Measurements from ENCODE around the gene WDR27.

Gene WDR27

GRCh38 chr6:169729961-169730360 lies 28.1 kb upstream of the WDR27 start:
- Histone ChIP-seq H3K9me2 (ENCODE audit: low read depth, low read length) (no peaks in the 10 kb centered on the region), H3K4me1 (ENCODE audit: insufficient read depth, low read length, severe bottlenecking) (peaks cover 10% of the 10 kb centered on the region), H2AFZ (ENCODE audit: low read length) (no peak overlapping the region), H3K4me2 (ENCODE audit: low read length) (no peak overlapping the region), H3K9me3 (ENCODE audit: low read length) (no peaks in the 10 kb centered on the region), H3K27ac (ENCODE audit: low read depth, low read length, poor library complexity, severe bottlenecking) (no peak overlapping the region), H4K20me1 (ENCODE audit: insufficient read depth, low read length) (no peaks in the 10 kb centered on the region), H3K36me3 (ENCODE audit: insufficient read depth, low read length) (no peaks in the 10 kb centered on the region), H3F3A (ENCODE audit: insufficient read depth, low read length) (0 out of 2 replicates have a peak, but pooled peaks cover 3% of the 10 kb centered on the region), H3K27me3 (ENCODE audit: insufficient read depth, low read length) (no peaks in the 10 kb centered on the region), H3K9ac (ENCODE audit: low read length) (no peak overlapping the region), H3K79me2 (ENCODE audit: insufficient read depth, low read length) (no peaks in the 10 kb centered on the region), H3K4me3 (ENCODE audit: low read depth, low read length, poor library complexity, severe bottlenecking) (no peak overlapping the region)
- no peak for TF ChIP-seq EZH2 (IDR thresholded peaks at IDR 0.05; ENCODE audit: borderline replicate concordance, low read length)
- TF ChIP-seq, protein P1, sequence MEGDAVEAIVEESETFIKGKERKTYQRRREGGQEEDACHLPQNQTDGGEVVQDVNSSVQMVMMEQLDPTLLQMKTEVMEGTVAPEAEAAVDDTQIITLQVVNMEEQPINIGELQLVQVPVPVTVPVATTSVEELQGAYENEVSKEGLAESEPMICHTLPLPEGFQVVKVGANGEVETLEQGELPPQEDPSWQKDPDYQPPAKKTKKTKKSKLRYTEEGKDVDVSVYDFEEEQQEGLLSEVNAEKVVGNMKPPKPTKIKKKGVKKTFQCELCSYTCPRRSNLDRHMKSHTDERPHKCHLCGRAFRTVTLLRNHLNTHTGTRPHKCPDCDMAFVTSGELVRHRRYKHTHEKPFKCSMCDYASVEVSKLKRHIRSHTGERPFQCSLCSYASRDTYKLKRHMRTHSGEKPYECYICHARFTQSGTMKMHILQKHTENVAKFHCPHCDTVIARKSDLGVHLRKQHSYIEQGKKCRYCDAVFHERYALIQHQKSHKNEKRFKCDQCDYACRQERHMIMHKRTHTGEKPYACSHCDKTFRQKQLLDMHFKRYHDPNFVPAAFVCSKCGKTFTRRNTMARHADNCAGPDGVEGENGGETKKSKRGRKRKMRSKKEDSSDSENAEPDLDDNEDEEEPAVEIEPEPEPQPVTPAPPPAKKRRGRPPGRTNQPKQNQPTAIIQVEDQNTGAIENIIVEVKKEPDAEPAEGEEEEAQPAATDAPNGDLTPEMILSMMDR (IDR thresholded peaks at IDR 0.05; ENCODE audit: low read length) = no peak

DNA sequence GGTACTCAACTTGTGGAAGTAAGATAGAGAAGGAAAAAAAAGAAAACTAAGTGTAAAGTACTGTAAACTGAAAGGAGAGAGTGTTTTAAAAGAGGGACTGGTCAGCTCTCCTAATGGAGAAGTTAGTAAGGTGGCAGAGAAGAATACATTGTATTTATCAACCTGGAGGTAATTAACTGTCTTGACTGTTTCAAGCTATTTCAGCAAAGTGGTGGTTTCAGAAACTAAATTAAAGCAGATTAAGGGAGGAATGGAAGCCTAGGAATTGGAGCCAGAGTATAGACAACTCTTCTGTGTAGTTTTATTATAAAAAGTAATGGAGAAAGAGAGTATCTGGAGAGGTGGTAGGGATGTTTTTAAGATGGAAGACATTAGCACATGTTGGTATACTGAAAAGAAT lies 25.1 kb upstream of the WDR27 start:
- H3K4me3 ChIP-seq (ENCODE audit: low read depth, low read length, poor library complexity, severe bottlenecking) = no peak overlapping the region
- no peaks in the 10 kb centered on the region for H3K27me3 ChIP-seq (ENCODE audit: insufficient read depth, low read length)
- TF ChIP-seq, protein P1 (IDR thresholded peaks at IDR 0.05; ENCODE audit: low read length) = no peak
- no peak for TF ChIP-seq EZH2 (IDR thresholded peaks at IDR 0.05; ENCODE audit: borderline replicate concordance, low read length)

DNA sequence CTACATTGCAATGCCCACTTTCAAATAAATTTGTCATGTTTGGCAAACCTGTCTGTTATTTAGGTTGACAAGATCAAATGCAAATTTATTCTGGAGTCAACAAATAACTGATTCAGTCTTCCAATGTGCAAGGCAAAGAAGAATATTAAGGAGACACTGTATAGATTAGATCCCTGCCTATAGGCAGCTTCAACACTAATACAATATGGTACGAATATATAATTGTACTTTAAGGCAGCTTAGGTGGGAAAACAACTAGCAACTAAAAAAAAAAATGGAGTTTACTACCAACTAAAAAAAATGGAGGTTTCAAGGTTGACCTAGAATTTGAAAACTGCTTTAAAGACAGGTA lies 24.2 kb upstream of the WDR27 start:
- Histone ChIP-seq H3K9ac (ENCODE audit: low read length) (no peak overlapping the region), H3K4me1 (ENCODE audit: insufficient read depth, low read length, severe bottlenecking) (peaks cover 30% of the 10 kb centered on the region), H3K27me3 (ENCODE audit: insufficient read depth, low read length) (no peaks in the 10 kb centered on the region), H3F3A (ENCODE audit: insufficient read depth, low read length) (0 out of 2 replicates have a peak, but pooled peaks cover 3% of the 10 kb centered on the region), H3K9me2 (ENCODE audit: low read depth, low read length) (no peaks in the 10 kb centered on the region), H4K20me1 (ENCODE audit: insufficient read depth, low read length) (no peaks in the 10 kb centered on the region), H3K79me2 (ENCODE audit: insufficient read depth, low read length) (peaks cover 20% of the 10 kb centered on the region), H3K9me3 (ENCODE audit: low read length) (no peaks in the 10 kb centered on the region), H2AFZ (ENCODE audit: low read length) (no peak overlapping the region), H3K36me3 (ENCODE audit: insufficient read depth, low read length) (no peaks in the 10 kb centered on the region), H3K4me3 (ENCODE audit: low read depth, low read length, poor library complexity, severe bottlenecking) (no peak overlapping the region), H3K4me2 (ENCODE audit: low read length) (peak overlapping the region; percentile 91; the same call in 1 of the 2 replicates), H3K27ac (ENCODE audit: low read depth, low read length, poor library complexity, severe bottlenecking) (no peak overlapping the region)
- TF ChIP-seq, protein P1 (IDR thresholded peaks at IDR 0.05; ENCODE audit: low read length) = no peak
- TF ChIP-seq EZH2 (IDR thresholded peaks at IDR 0.05; ENCODE audit: borderline replicate concordance, low read length) = no peak

More for the DNA sequence above, 25.1 kb upstream of the WDR27 start:
- H2AFZ ChIP-seq (ENCODE audit: low read length) = no peak overlapping the region
- no peaks in the 10 kb centered on the region for H3K9me3 ChIP-seq (ENCODE audit: low read length)
- H3K79me2 ChIP-seq (ENCODE audit: insufficient read depth, low read length) = peaks cover 11% of the 10 kb centered on the region
- H3K9me2 ChIP-seq (ENCODE audit: low read depth, low read length) = no peaks in the 10 kb centered on the region
- no peak overlapping the region for H3K27ac ChIP-seq (ENCODE audit: low read depth, low read length, poor library complexity, severe bottlenecking)
- no peaks in the 10 kb centered on the region for H3K36me3 ChIP-seq (ENCODE audit: insufficient read depth, low read length)
- H4K20me1 ChIP-seq (ENCODE audit: insufficient read depth, low read length) = no peaks in the 10 kb centered on the region
- H3K4me2 ChIP-seq (ENCODE audit: low read length) = no peak overlapping the region
- H3K9ac ChIP-seq (ENCODE audit: low read length) = no peak overlapping the region
- 0 out of 2 replicates have a peak, but pooled peaks cover 3% of the 10 kb centered on the region for H3F3A ChIP-seq (ENCODE audit: insufficient read depth, low read length)
- H3K4me1 ChIP-seq (ENCODE audit: insufficient read depth, low read length, severe bottlenecking) = peaks cover 21% of the 10 kb centered on the region
